GM23338 (cell line): Measurements from ENCODE around the gene HRH3. TPM values are rescaled to one million over a fixed set of nuclear protein-coding genes. Genes with fewer than 3 reads are reported as not detected.

Experiments used
- ATAC-seq: fragments of 200-7000 bp; cut with Tn5 transposase; 3 replicates; pipeline ENCODE4 v1.9.1; 2020
- DNase-seq: peaks from one replicate; pipeline ENCODE4 v3.0.0-alpha.2; 2015; ENCODE audit warnings: low spot score
- H2AFZ ChIP-seq: fragments of 200-600 bp; sonication (generic); 2 replicates; pipeline ENCODE4 v1.8.0; 2016; ENCODE audit warnings: antibody characterized with exemption, mild to moderate bottlenecking, moderate library complexity
- H3F3A ChIP-seq: fragments of 200-600 bp; sonication (generic); replicated peaks from 2 replicates; pipeline ENCODE4 v1.8.0; 2017; ENCODE audit warnings: antibody characterized with exemption, mixed run types, low read depth
- H3K27ac ChIP-seq: fragments of 200-600 bp; sonication (generic); 2 replicates; pipeline ENCODE4 v1.6.1; 2016; ENCODE audit warnings: low read depth
- H3K27me3 ChIP-seq: fragments of 200-600 bp; sonication (generic); 2 replicates; pipeline ENCODE4 v1.8.0; 2016; ENCODE audit warnings: mild to moderate bottlenecking, mixed run types, moderate library complexity; ENCODE audit not compliant: insufficient read depth
- H3K36me3 ChIP-seq: fragments of 200-600 bp; sonication (generic); 2 replicates; pipeline ENCODE4 v1.8.0; 2016; ENCODE audit warnings: mild to moderate bottlenecking; ENCODE audit not compliant: insufficient read depth
- H3K4me1 ChIP-seq: fragments of 200-600 bp; sonication (generic); 2 replicates; pipeline ENCODE4 v1.8.0; 2016; ENCODE audit warnings: mild to moderate bottlenecking, moderate library complexity; ENCODE audit not compliant: insufficient read depth
- H3K4me2 ChIP-seq: fragments of 200-600 bp; sonication (generic); 2 replicates; pipeline ENCODE4 v1.7.1; 2017; ENCODE audit warnings: mixed run types
- H3K4me3 ChIP-seq: fragments of 200-600 bp; sonication (generic); 2 replicates; pipeline ENCODE4 v1.6.1; 2016; ENCODE audit warnings: mixed run types
- H3K79me2 ChIP-seq: fragments of 200-600 bp; sonication (generic); replicated peaks from 2 replicates; pipeline ENCODE4 v1.8.0; 2017; ENCODE audit warnings: mild to moderate bottlenecking; ENCODE audit not compliant: insufficient read depth
- H3K9me2 ChIP-seq: fragments of 200-600 bp; sonication (generic); 2 replicates; pipeline ENCODE4 v1.8.0; 2017; ENCODE audit not compliant: insufficient read depth
- H4K20me1 ChIP-seq: fragments of 200-600 bp; sonication (generic); replicated peaks from 2 replicates; pipeline ENCODE4 v1.8.0; 2017; ENCODE audit warnings: mild to moderate bottlenecking; ENCODE audit not compliant: insufficient read depth
- H3K27ac Mint-ChIP-seq: 2 replicates; pipeline ENCODE4 v1.8.0; 2020; ENCODE audit warnings: inconsistent platforms, mild to moderate bottlenecking, moderate library complexity, mixed read lengths
- H3K27me3 Mint-ChIP-seq: 3 replicates; pipeline ENCODE4 v1.8.0; 2022; ENCODE audit warnings: low read depth, mild to moderate bottlenecking, moderate library complexity, mixed read lengths, inconsistent platforms; ENCODE audit not compliant: insufficient read depth, poor library complexity
- H3K36me3 Mint-ChIP-seq: 3 replicates; pipeline ENCODE4 v1.8.0; 2021; ENCODE audit warnings: low read depth, mild to moderate bottlenecking, inconsistent platforms, moderate library complexity, mixed read lengths
- H3K4me1 Mint-ChIP-seq: 3 replicates; pipeline ENCODE4 v1.8.0; 2020; ENCODE audit warnings: mild to moderate bottlenecking, inconsistent platforms, mixed read lengths
- H3K4me3 Mint-ChIP-seq: 3 replicates; pipeline ENCODE4 v1.8.0; 2021; ENCODE audit warnings: moderate library complexity, mild to moderate bottlenecking, inconsistent platforms, mixed read lengths
- H3K9me3 Mint-ChIP-seq: 3 replicates; pipeline ENCODE4 v1.8.0; 2020; ENCODE audit warnings: moderate library complexity, mild to moderate bottlenecking, inconsistent platforms, mixed read lengths
- CREB1 ChIP-seq: fragments of 250-450 bp; sonication (Bioruptor Pico); IDR thresholded peaks from 2 replicates; pipeline ENCODE4 v1.5.0; 2020; ENCODE audit warnings: low read depth, mild to moderate bottlenecking, moderate library complexity
- EZH2phosphoT487 ChIP-seq: fragments of 200-600 bp; sonication (generic); IDR thresholded peaks from one replicate; pipeline ENCODE4 v1.8.1; 2018; ENCODE audit warnings: antibody characterized with exemption; ENCODE audit not compliant: unreplicated experiment
- JUNB ChIP-seq: IDR thresholded peaks from one replicate; pipeline ENCODE4 v1.6.1; 2016; ENCODE audit warnings: antibody characterized with exemption; ENCODE audit not compliant: unreplicated experiment
- ZNF114 ChIP-seq: fragments of 250-450 bp; sonication (Bioruptor Pico); IDR thresholded peaks from 2 replicates; pipeline ENCODE4 v1.5.0; 2020; ENCODE audit warnings: mild to moderate bottlenecking, moderate library complexity
- ZNF331 ChIP-seq: fragments of 250-450 bp; sonication (Bioruptor Pico); IDR thresholded peaks from 2 replicates; pipeline ENCODE4 v1.5.0; 2020; ENCODE audit warnings: low read depth, mild to moderate bottlenecking, moderate library complexity
- polyA plus RNA-seq: library from polyadenylated mRNA; unstranded; fragments of >200 nt; fragmentation: Nextera tagmentation; extraction: Ambion mirVana; gene quantifications from 2 replicates; pipeline ENCODE4 v1.2.1, GENCODE V29; 2016
- total RNA-seq: library from RNA; depleted of rRNA; stranded (reverse); fragments of >200 nt; shearing (Covaris generic); gene quantifications from 2 replicates; pipeline ENCODE4 v1.2.3, GENCODE V29; 2014
- TF ChIP-seq, protein P1 (sequence below): fragments of 250-450 bp; sonication (Bioruptor Pico); IDR thresholded peaks from 2 replicates; pipeline ENCODE4 v1.5.0; 2020; ENCODE audit warnings: mild to moderate bottlenecking, moderate library complexity
- TF ChIP-seq, protein P2 (sequence below): IDR thresholded peaks from one replicate; pipeline ENCODE4 v1.6.1; 2018; ENCODE audit warnings: antibody characterized with exemption; ENCODE audit not compliant: unreplicated experiment
- TF ChIP-seq, protein P3 (sequence below): IDR thresholded peaks from 2 replicates; pipeline ENCODE4 v1.6.1; 2016; ENCODE audit warnings: antibody characterized with exemption
- TF ChIP-seq, protein P4 (sequence below), 2 experiments: fragments of 200-600 bp in 1 of 2; sonication (generic) in 1 of 2; conservative IDR thresholded peaks; 2 replicates each; pipeline versions ENCODE4 v1.5.1 to v1.6.1; 2016 to 2017; ENCODE audit warnings: antibody characterized with exemption in 2 of 2, low read depth in 2 of 2, mild to moderate bottlenecking in 2 of 2, moderate library complexity in 1 of 2

The HRH3 gene
- total and polyA plus RNA-seq, 2 experiments from 2014 or later, result 1.5 to 5.2 TPM

DNA sequence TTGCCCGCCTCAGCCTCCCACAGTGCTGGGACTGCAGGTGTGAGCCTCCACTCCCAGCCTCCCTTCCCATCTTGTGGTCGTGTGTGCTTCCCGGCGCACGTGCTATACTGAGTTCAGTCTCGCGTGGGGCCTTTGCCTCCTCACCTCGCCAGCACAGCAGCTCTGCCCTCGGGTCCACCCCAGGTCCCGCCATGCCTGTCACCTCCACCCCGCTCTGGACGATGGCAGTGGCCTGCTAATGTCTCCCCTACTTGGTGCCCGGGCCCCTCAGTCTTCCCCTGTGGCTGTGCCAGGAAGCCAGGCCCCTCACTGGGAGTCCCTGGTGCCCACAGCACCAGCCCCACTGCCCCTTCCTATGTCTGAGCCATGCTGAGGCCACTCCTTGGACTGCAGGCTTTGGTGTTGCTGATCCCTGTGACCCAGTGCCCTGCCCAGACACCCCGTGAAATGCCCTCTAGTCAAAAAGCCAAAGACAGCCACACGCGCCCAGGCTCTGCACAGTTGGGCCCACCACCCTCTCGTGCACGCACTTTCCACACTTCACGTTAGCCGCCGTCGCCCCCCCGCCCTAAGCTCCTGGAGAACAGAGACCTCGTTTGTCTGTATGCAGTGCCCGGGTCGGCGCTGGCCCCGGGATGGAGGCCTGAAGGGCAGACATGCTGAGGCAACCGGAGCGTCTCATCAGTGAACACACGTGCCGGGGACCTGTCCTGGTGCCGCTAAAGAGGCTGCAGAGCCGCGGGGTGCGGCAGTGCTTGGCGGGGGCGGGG is 14.3 kb downstream of the HRH3 start:
- H2AFZ ChIP-seq, result no peak overlapping the region
- no peak overlapping the region for H3K27ac ChIP-seq
- no peak for TF ChIP-seq ZNF331
- TF ChIP-seq, protein P1, sequence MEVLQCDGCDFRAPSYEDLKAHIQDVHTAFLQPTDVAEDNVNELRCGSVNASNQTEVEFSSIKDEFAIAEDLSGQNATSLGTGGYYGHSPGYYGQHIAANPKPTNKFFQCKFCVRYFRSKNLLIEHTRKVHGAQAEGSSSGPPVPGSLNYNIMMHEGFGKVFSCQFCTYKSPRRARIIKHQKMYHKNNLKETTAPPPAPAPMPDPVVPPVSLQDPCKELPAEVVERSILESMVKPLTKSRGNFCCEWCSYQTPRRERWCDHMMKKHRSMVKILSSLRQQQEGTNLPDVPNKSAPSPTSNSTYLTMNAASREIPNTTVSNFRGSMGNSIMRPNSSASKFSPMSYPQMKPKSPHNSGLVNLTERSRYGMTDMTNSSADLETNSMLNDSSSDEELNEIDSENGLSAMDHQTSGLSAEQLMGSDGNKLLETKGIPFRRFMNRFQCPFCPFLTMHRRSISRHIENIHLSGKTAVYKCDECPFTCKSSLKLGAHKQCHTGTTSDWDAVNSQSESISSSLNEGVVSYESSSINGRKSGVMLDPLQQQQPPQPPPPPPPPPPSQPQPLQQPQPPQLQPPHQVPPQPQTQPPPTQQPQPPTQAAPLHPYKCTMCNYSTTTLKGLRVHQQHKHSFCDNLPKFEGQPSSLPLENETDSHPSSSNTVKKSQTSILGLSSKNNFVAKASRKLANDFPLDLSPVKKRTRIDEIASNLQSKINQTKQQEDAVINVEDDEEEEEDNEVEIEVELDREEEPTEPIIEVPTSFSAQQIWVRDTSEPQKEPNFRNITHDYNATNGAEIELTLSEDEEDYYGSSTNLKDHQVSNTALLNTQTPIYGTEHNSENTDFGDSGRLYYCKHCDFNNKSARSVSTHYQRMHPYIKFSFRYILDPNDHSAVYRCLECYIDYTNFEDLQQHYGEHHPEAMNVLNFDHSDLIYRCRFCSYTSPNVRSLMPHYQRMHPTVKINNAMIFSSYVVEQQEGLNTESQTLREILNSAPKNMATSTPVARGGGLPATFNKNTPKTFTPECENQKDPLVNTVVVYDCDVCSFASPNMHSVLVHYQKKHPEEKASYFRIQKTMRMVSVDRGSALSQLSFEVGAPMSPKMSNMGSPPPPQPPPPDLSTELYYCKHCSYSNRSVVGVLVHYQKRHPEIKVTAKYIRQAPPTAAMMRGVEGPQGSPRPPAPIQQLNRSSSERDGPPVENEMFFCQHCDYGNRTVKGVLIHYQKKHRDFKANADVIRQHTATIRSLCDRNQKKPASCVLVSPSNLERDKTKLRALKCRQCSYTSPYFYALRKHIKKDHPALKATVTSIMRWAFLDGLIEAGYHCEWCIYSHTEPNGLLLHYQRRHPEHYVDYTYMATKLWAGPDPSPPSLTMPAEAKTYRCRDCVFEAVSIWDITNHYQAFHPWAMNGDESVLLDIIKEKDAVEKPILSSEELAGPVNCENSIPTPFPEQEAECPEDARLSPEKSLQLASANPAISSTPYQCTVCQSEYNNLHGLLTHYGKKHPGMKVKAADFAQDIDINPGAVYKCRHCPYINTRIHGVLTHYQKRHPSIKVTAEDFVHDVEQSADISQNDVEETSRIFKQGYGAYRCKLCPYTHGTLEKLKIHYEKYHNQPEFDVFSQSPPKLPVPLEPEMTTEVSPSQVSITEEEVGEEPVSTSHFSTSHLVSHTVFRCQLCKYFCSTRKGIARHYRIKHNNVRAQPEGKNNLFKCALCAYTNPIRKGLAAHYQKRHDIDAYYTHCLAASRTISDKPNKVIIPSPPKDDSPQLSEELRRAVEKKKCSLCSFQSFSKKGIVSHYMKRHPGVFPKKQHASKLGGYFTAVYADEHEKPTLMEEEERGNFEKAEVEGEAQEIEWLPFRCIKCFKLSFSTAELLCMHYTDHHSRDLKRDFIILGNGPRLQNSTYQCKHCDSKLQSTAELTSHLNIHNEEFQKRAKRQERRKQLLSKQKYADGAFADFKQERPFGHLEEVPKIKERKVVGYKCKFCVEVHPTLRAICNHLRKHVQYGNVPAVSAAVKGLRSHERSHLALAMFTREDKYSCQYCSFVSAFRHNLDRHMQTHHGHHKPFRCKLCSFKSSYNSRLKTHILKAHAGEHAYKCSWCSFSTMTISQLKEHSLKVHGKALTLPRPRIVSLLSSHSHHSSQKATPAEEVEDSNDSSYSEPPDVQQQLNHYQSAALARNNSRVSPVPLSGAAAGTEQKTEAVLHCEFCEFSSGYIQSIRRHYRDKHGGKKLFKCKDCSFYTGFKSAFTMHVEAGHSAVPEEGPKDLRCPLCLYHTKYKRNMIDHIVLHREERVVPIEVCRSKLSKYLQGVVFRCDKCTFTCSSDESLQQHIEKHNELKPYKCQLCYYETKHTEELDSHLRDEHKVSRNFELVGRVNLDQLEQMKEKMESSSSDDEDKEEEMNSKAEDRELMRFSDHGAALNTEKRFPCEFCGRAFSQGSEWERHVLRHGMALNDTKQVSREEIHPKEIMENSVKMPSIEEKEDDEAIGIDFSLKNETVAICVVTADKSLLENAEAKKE (CRISPR knock-in tag), result no peak
- TF ChIP-seq, protein P2, sequence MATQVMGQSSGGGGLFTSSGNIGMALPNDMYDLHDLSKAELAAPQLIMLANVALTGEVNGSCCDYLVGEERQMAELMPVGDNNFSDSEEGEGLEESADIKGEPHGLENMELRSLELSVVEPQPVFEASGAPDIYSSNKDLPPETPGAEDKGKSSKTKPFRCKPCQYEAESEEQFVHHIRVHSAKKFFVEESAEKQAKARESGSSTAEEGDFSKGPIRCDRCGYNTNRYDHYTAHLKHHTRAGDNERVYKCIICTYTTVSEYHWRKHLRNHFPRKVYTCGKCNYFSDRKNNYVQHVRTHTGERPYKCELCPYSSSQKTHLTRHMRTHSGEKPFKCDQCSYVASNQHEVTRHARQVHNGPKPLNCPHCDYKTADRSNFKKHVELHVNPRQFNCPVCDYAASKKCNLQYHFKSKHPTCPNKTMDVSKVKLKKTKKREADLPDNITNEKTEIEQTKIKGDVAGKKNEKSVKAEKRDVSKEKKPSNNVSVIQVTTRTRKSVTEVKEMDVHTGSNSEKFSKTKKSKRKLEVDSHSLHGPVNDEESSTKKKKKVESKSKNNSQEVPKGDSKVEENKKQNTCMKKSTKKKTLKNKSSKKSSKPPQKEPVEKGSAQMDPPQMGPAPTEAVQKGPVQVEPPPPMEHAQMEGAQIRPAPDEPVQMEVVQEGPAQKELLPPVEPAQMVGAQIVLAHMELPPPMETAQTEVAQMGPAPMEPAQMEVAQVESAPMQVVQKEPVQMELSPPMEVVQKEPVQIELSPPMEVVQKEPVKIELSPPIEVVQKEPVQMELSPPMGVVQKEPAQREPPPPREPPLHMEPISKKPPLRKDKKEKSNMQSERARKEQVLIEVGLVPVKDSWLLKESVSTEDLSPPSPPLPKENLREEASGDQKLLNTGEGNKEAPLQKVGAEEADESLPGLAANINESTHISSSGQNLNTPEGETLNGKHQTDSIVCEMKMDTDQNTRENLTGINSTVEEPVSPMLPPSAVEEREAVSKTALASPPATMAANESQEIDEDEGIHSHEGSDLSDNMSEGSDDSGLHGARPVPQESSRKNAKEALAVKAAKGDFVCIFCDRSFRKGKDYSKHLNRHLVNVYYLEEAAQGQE, result no peak
- TF ChIP-seq, protein P3, sequence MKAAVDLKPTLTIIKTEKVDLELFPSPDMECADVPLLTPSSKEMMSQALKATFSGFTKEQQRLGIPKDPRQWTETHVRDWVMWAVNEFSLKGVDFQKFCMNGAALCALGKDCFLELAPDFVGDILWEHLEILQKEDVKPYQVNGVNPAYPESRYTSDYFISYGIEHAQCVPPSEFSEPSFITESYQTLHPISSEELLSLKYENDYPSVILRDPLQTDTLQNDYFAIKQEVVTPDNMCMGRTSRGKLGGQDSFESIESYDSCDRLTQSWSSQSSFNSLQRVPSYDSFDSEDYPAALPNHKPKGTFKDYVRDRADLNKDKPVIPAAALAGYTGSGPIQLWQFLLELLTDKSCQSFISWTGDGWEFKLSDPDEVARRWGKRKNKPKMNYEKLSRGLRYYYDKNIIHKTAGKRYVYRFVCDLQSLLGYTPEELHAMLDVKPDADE, result no peak
- TF ChIP-seq CREB1 (CRISPR knock-in tag), result no peak
- no peak for TF ChIP-seq EZH2phosphoT487
- TF ChIP-seq, protein P4, sequence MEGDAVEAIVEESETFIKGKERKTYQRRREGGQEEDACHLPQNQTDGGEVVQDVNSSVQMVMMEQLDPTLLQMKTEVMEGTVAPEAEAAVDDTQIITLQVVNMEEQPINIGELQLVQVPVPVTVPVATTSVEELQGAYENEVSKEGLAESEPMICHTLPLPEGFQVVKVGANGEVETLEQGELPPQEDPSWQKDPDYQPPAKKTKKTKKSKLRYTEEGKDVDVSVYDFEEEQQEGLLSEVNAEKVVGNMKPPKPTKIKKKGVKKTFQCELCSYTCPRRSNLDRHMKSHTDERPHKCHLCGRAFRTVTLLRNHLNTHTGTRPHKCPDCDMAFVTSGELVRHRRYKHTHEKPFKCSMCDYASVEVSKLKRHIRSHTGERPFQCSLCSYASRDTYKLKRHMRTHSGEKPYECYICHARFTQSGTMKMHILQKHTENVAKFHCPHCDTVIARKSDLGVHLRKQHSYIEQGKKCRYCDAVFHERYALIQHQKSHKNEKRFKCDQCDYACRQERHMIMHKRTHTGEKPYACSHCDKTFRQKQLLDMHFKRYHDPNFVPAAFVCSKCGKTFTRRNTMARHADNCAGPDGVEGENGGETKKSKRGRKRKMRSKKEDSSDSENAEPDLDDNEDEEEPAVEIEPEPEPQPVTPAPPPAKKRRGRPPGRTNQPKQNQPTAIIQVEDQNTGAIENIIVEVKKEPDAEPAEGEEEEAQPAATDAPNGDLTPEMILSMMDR (conservative IDR thresholded peaks at IDR 0.05; ENCODE audit: low read depth in 2 of 2), result no peak
- TF ChIP-seq JUNB, result no peak
- TF ChIP-seq ZNF114 (CRISPR knock-in tag), result no peak
- Mint-ChIP-seq H3K27me3 (peaks cover 16% of the 10 kb centered on the region), H3K4me1 (peaks cover 6% of the 10 kb centered on the region), H3K27ac (no peak overlapping the region), H3K4me3 (no peak overlapping the region), H3K36me3 (peaks cover 22% of the 10 kb centered on the region), H3K9me3 (no peaks in the 10 kb centered on the region)
- ATAC-seq, result no peak
- no peaks in the 10 kb centered on the region for H3K79me2 ChIP-seq
- H3K27me3 ChIP-seq, result no peaks in the 10 kb centered on the region
- no peaks in the 10 kb centered on the region for H3K9me2 ChIP-seq
- no peaks in the 10 kb centered on the region; the same call in 1 of the 2 replicates for H4K20me1 ChIP-seq
- H3K4me3 ChIP-seq, result no peak overlapping the region
- H3K36me3 ChIP-seq, result no peaks in the 10 kb centered on the region
- no peaks in the 10 kb centered on the region; the same call in 1 of the 2 replicates for H3K4me1 ChIP-seq
- no peaks in the 10 kb centered on the region for H3F3A ChIP-seq
- no peak for DNase-seq
- no peak overlapping the region for H3K4me2 ChIP-seq
